Esophagus muscularis mucosa (tissue), 4 donors: ENCODE results near the gene ELP1.

Experiments
- EP300 ChIP-seq: sonication (generic); formaldehyde crosslinking; IDR thresholded peaks from one replicate; pipeline ENCODE4 v1.6.1; 2017; ENCODE audit warnings: antibody characterized with exemption
- POLR2A ChIP-seq: fragments of 450-650 bp; IDR thresholded peaks from one replicate; pipeline ENCODE4 v1.6.1; 2017; ENCODE audit warnings: antibody characterized with exemption, moderate library complexity, mild to moderate bottlenecking, low read depth
- POLR2AphosphoS5 ChIP-seq, 2 donors: sonication (generic); formaldehyde crosslinking; IDR thresholded peaks; one replicate each; pipeline ENCODE4 v1.6.1; 2017; ENCODE audit warnings: antibody characterized with exemption in 2 of 2
- TF ChIP-seq, protein P1 (sequence below), 3 experiments: fragments of 200-600 bp in 2 of 3; fragments of 450-650 bp in 1 of 3; sonication (generic) in 2 of 3; IDR thresholded peaks; one replicate each; pipeline ENCODE4 v1.5.1; 2017 to 2019; ENCODE audit warnings: antibody characterized with exemption in 3 of 3, mild to moderate bottlenecking in 2 of 3, moderate library complexity in 1 of 3

DNA sequence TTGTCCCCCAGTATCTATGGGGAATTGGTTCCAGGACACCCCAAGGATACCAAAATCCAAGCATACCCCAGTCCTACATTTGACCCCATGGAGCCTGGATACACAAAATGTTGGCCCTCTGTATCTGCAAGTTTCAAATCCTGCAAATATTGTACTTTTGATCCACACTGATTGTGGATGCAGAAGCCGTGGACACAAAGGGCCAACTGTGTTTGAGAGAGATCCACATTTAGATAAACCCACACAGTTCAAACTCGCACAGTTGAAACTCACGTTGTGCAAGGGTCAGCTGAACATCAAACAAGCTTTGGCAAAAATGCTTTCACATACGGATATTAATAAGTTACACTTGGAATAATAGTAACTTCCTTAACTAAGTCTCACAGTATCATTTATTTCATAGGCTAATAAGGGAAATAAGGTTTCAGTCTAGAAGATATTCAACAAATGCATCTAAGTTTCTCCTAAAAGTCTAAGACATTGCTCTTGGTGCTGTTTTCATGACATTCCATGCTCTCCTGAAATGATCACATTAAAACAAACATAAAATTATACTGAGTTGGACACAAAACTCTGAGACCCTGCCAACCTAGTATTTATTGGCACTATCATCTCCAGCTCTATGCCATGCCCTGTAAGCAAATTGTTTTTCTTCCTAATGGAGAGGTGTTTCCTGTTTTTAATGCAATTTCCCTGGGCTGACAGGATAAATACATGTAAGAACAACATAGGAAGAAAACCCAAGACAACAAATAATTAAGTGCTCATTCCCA is 39.5 kb downstream of the ELP1 start:
- TF ChIP-seq POLR2AphosphoS5 (IDR thresholded peaks at IDR 0.05) (no peak), EP300 (no peak), POLR2A (no peak)
- TF ChIP-seq, protein P1, sequence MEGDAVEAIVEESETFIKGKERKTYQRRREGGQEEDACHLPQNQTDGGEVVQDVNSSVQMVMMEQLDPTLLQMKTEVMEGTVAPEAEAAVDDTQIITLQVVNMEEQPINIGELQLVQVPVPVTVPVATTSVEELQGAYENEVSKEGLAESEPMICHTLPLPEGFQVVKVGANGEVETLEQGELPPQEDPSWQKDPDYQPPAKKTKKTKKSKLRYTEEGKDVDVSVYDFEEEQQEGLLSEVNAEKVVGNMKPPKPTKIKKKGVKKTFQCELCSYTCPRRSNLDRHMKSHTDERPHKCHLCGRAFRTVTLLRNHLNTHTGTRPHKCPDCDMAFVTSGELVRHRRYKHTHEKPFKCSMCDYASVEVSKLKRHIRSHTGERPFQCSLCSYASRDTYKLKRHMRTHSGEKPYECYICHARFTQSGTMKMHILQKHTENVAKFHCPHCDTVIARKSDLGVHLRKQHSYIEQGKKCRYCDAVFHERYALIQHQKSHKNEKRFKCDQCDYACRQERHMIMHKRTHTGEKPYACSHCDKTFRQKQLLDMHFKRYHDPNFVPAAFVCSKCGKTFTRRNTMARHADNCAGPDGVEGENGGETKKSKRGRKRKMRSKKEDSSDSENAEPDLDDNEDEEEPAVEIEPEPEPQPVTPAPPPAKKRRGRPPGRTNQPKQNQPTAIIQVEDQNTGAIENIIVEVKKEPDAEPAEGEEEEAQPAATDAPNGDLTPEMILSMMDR (IDR thresholded peaks at IDR 0.05), result no peak
